Upper lobe of left lung (tissue), 6 donors: ENCODE results near the gene SLC25A13. TPM values are rescaled to one million over a fixed set of nuclear protein-coding genes. Genes with fewer than 3 reads are reported as not detected.
A peak's percentile ranks its signal among the peaks of the same experiment; 100 is the strongest.

Experiments
- ATAC-seq, 2 donors: fragments of 200-7000 bp; cut with Tn5 transposase; one replicate each; pipeline ENCODE4 v1.9.1; 2022; ENCODE audit warnings: mild to moderate bottlenecking in 2 of 2, moderate library complexity in 2 of 2; ENCODE audit not compliant: low FRiP score in 2 of 2
- DNase-seq, 2 donors: peaks; one replicate each; pipeline ENCODE4 v3.0.0-alpha.2; 2019 to 2020
- H3K27ac ChIP-seq, 4 donors: fragments of 200-600 bp; sonication (generic); one replicate each; pipeline ENCODE4 v1.5.1; 2016 to 2019
- H3K27me3 ChIP-seq, 4 donors: fragments of 200-600 bp; sonication (generic); one replicate each; pipeline ENCODE4 v1.5.1; 2017 to 2019
- H3K36me3 ChIP-seq, 4 donors: fragments of 200-600 bp; sonication (generic); one replicate each; pipeline ENCODE4 v1.5.1; 2016 to 2019
- H3K4me1 ChIP-seq, 4 donors: fragments of 200-600 bp; sonication (generic); one replicate each; pipeline ENCODE4 v1.5.1; 2018 to 2019
- H3K4me3 ChIP-seq, 4 donors: fragments of 200-600 bp; sonication (generic); one replicate each; pipeline ENCODE4 v1.5.1; 2017 to 2019; ENCODE audit warnings: mild to moderate bottlenecking in 2 of 4, moderate library complexity in 1 of 4
- H3K9me3 ChIP-seq, 4 donors: fragments of 200-600 bp; sonication (generic); one replicate each; pipeline ENCODE4 v1.5.1; 2018 to 2019
- EP300 ChIP-seq, 4 donors: sonication (generic); formaldehyde crosslinking; IDR thresholded peaks; one replicate each; pipeline ENCODE4 v1.5.1; 2017; ENCODE audit warnings: antibody characterized with exemption in 4 of 4, control low read depth in 2 of 4
- POLR2A ChIP-seq, 4 donors: fragments of 450-650 bp; IDR thresholded peaks; one replicate each; pipeline ENCODE4 v1.5.1; 2016 to 2017; ENCODE audit warnings: antibody characterized with exemption in 4 of 4, mild to moderate bottlenecking in 2 of 4
- POLR2AphosphoS5 ChIP-seq, 2 donors: sonication (generic); formaldehyde crosslinking; IDR thresholded peaks; one replicate each; pipeline ENCODE4 v1.5.1; 2017; ENCODE audit warnings: antibody characterized with exemption in 2 of 2
- WGBS, 2 donors: methylation state at CpG; one replicate each; pipeline ENCODE4 v1.1.5; 2017 to 2018; 5-methylcytosine and 5-hydroxymethylcytosine counted together
- total RNA-seq, 6 donors: library from RNA; depleted of rRNA in 4 of 6; stranded (reverse); fragments of >200 nt in 4 of 6; gene quantifications; one replicate each; pipeline versions ENCODE4 v1.1.0 to v1.2.1, GENCODE V29; 2016 to 2021
- TF ChIP-seq, protein P1 (sequence below), 6 experiments: fragments of 450-650 bp in 4 of 6; fragments of 200-600 bp in 2 of 6; sonication (generic) in 2 of 6; IDR thresholded peaks; one replicate each; pipeline ENCODE4 v1.5.1; 2016 to 2019; ENCODE audit warnings: antibody characterized with exemption in 6 of 6
- donor health status: DM: no; HTN: no; CAD: no; lungs with moderate emphysema.
- donor health status: DM: no; HTN: yes; CAD: no; lungs with severe emphysema.

The SLC25A13 gene
- total RNA-seq, 6 donors from 2014 or later, result 21.4 to 39.7 (median 30.8) TPM

DNA sequence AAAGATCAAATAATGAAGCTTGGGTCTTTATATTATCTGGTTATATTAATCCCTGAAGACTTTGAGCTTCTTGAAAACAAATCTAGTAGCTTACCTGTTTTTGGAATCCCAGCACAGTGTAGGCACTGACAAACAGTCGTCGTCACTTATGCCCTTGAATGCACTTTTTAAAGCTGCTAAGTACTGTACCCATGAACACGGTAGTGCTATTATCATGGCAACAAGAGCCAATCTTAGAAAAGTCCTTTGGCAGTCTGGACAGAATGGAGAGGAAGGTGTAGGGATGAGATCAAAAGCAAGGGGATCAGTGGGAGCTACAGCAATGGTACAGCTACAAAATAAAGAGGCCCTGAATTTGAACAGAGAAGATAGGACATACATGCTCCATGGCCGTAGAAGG, 9.4 kb downstream of the SLC25A13 start:
- no peaks in the 10 kb centered on the region for H3K9me3 ChIP-seq
- TF ChIP-seq POLR2A (IDR thresholded peaks at IDR 0.05) (no peak), EP300 (IDR thresholded peaks at IDR 0.05) (no peak), POLR2AphosphoS5 (IDR thresholded peaks at IDR 0.05) (no peak)
- TF ChIP-seq, protein P1, sequence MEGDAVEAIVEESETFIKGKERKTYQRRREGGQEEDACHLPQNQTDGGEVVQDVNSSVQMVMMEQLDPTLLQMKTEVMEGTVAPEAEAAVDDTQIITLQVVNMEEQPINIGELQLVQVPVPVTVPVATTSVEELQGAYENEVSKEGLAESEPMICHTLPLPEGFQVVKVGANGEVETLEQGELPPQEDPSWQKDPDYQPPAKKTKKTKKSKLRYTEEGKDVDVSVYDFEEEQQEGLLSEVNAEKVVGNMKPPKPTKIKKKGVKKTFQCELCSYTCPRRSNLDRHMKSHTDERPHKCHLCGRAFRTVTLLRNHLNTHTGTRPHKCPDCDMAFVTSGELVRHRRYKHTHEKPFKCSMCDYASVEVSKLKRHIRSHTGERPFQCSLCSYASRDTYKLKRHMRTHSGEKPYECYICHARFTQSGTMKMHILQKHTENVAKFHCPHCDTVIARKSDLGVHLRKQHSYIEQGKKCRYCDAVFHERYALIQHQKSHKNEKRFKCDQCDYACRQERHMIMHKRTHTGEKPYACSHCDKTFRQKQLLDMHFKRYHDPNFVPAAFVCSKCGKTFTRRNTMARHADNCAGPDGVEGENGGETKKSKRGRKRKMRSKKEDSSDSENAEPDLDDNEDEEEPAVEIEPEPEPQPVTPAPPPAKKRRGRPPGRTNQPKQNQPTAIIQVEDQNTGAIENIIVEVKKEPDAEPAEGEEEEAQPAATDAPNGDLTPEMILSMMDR (IDR thresholded peaks at IDR 0.05), result no peak
- no peak for ATAC-seq
- H3K27me3 ChIP-seq, result no peaks in the 10 kb centered on the region
- no peaks in the 10 kb centered on the region for H3K36me3 ChIP-seq
- no peak for DNase-seq
- no peak overlapping the region for H3K27ac ChIP-seq
- H3K4me3 ChIP-seq, result no peak overlapping the region
- H3K4me1 ChIP-seq, result peaks cover 22 to 47% (median 25%) of the 10 kb centered on the region in 4 donors
- WGBS, 2 donors, result 79 to 84% methylated on average over 4 of the region's 4 CpGs

DNA sequence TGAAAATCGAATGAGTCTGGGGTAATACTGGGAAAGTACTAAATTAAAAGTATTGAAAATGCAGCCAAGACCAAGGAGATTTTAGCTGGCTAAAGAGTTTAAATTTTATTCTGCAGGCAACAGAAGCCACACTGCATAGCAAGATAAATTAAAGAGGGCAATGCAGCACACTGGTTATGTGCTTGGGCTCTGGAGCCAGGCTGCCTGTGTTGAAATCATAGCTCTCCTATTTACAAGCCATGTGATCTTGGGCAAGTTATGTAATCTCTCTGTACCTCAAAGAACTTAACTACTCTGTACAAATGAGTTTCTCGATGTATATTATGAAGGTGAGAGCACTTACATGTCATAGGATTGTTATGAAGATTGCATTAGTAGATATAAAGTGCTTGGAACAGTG, 9.9 kb downstream of the SLC25A13 start:
- no peak overlapping the region for H3K4me3 ChIP-seq
- WGBS, 2 donors, result 39 to 73% methylated on average over 2 of the region's 2 CpGs
- ATAC-seq (peak; percentile 76), DNase-seq (peak in 1 of 2 donors; percentile 74)
- peaks cover 22 to 47% (median 25%) of the 10 kb centered on the region in 4 donors for H3K4me1 ChIP-seq
- no peak overlapping the region for H3K27ac ChIP-seq
- no peaks in the 10 kb centered on the region for H3K9me3 ChIP-seq
- H3K27me3 ChIP-seq, result no peaks in the 10 kb centered on the region
- no peaks in the 10 kb centered on the region for H3K36me3 ChIP-seq
- TF ChIP-seq POLR2A (IDR thresholded peaks at IDR 0.05) (no peak), EP300 (IDR thresholded peaks at IDR 0.05) (peak in 1 of 4 donors; percentile 28), POLR2AphosphoS5 (IDR thresholded peaks at IDR 0.05) (no peak)
- TF ChIP-seq, protein P1 (IDR thresholded peaks at IDR 0.05), result no peak

DNA sequence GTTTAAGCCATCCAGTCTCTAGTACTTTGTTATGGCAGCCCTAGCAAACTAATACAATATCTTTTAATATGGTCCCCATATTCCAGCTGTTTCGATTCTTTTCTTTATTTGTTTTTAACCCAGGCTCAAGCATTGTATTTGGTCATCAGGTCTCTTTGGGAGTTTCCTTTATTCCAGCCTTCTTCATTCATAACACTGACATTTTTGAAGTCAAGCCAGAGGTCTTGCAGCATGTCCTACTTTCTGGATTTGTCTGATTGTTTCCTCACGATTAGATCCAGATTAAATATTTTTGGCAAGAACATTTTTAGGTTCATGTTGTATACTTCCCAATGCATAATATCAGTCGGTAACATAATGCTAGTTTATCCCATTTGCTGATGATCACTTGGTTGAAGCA, 11.8 kb downstream of the SLC25A13 start:
- Histone ChIP-seq H3K9me3 (no peaks in the 10 kb centered on the region), H3K4me1 (peaks cover 22 to 43% (median 31%) of the 10 kb centered on the region in 4 donors), H3K4me3 (no peak overlapping the region), H3K27ac (peak overlapping the region in 1 of 4 donors; percentile 35), H3K36me3 (no peaks in the 10 kb centered on the region), H3K27me3 (no peaks in the 10 kb centered on the region)
- TF ChIP-seq, protein P1 (IDR thresholded peaks at IDR 0.05), result no peak
- TF ChIP-seq POLR2AphosphoS5 (IDR thresholded peaks at IDR 0.05) (no peak), POLR2A (IDR thresholded peaks at IDR 0.05) (no peak), EP300 (IDR thresholded peaks at IDR 0.05) (no peak)
- no peak for DNase-seq
- peak in 1 of 2 donors; percentile 65 for ATAC-seq
- WGBS, 2 donors, result 47 to 57% methylated on average over 3 of the region's 3 CpGs

DNA sequence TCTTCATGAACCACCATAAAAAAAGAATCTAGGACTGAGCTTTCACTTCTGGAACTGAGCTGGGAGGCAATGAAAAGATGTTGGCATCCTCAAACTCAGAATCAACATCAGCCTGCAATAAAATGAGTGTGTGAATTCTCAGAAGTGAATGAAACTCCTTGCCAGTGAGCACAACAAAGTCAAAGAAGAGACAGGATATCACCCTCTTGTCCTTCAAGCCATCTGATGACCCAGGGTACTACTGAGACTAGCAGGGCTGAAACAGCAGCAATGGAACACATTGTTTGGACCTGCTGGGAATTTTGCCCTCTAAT, 13.0 kb downstream of the SLC25A13 start:
- no peak for ATAC-seq
- DNase-seq, result no peak
- TF ChIP-seq EP300 (IDR thresholded peaks at IDR 0.05), result no peak
- TF ChIP-seq POLR2A (IDR thresholded peaks at IDR 0.05), result no peak
- TF ChIP-seq, protein P1 (IDR thresholded peaks at IDR 0.05), result no peak
- no peak for TF ChIP-seq POLR2AphosphoS5 (IDR thresholded peaks at IDR 0.05)
- H3K4me3 ChIP-seq, result no peak overlapping the region
- no peaks in the 10 kb centered on the region for H3K9me3 ChIP-seq
- H3K4me1 ChIP-seq, result peaks cover 22 to 41% (median 34%) of the 10 kb centered on the region in 4 donors
- H3K27ac ChIP-seq, result no peak overlapping the region
- no peaks in the 10 kb centered on the region for H3K36me3 ChIP-seq
- H3K27me3 ChIP-seq, result no peaks in the 10 kb centered on the region

DNA sequence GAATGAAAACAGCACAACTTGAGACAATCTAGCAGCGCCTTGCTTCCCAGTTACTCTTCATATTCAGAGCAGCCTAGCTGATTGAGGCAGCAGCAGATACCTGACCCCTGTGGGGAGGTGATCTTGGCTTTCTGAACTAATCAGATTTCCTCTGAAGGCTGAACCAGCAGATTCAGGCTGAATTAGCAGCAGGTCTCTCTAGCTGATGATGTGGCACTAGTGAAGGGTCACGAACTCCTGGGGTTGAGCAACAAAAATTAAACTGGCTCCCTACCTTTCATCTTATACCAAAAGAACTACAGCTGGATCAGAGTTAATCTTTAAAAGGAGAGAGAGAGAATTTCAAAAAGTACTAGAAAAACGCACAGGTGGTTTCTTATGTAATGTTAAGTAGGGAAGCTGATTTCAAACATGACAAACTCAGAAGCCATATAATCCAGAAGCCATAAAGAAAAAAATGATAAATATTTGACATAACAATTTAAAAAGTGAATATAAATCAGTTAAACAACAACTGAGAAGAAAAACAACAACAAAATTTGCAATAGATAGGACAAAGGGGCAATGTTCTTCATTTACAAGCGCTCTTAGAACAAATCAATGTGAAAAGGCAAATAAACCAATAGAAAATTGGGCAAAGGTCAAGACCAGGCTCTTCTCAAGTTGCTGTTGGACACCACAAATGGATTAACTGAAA, 13.5 kb downstream of the SLC25A13 start:
- Histone ChIP-seq H3K4me3 (no peak overlapping the region), H3K27me3 (no peaks in the 10 kb centered on the region), H3K36me3 (no peaks in the 10 kb centered on the region), H3K9me3 (no peaks in the 10 kb centered on the region), H3K4me1 (peaks cover 22 to 46% (median 36%) of the 10 kb centered on the region in 4 donors), H3K27ac (no peak overlapping the region)
- WGBS, 2 donors, result 84 to 91% methylated on average over 4 of the region's 4 CpGs
- TF ChIP-seq POLR2A (IDR thresholded peaks at IDR 0.05), result no peak
- TF ChIP-seq POLR2AphosphoS5 (IDR thresholded peaks at IDR 0.05), result no peak
- TF ChIP-seq, protein P1 (IDR thresholded peaks at IDR 0.05), result no peak
- no peak for TF ChIP-seq EP300 (IDR thresholded peaks at IDR 0.05)
- no peak for DNase-seq
- ATAC-seq, result no peak
